Stimulated activated CD4-positive, alpha-beta T cell treated with anti-CD3 and anti-CD28 coated beads, Interleukin-4, amount 100 ng/mL, for 1 hour (primary cell): ENCODE results near the gene DOP1B.
"Not testable (repeated sequence)": the region's sequence is repeated elsewhere in the genome, so short reads cannot be mapped to it uniquely, and the experiment has no call there.

Experiments
- DNase-seq: peaks from one replicate; pipeline ENCODE4 v3.0.0-alpha.2; 2020

DOP1B gene

GRCh38 chr21:36156815-36157670 is at the start of gene DOP1B:
Gene DOP1B, plus strand, starts transcription at chr21:36156824. Its CDS starts 7,910 bp downstream, at chr21:36164734.
- DNase-seq, result peak; percentile 39

- DNase-seq, result no peak
Measured at GRCh38 chr21:36109868-36110267, 46.8 kb upstream of the DOP1B start.

- DNase-seq, result no peak
Measured at GRCh38 chr21:36111238-36111637, 45.4 kb upstream of the DOP1B start.

- DNase-seq, result peak; percentile 48
Measured at GRCh38 chr21:36113647-36114428, 42.8 kb upstream of the DOP1B start.

GRCh38 chr21:36115138-36115730 is 41.4 kb upstream of the DOP1B start:
- DNase-seq, result no peak

GRCh38 chr21:36117286-36117741 is 39.3 kb upstream of the DOP1B start:
- DNase-seq, result no peak

- no peak for DNase-seq
Measured at GRCh38 chr21:36120304-36120888, 36.2 kb upstream of the DOP1B start.

GRCh38 chr21:36122977-36123376 is 33.6 kb upstream of the DOP1B start:
- no peak for DNase-seq

GRCh38 chr21:36124395-36124794 is 32.2 kb upstream of the DOP1B start:
- no peak for DNase-seq

GRCh38 chr21:36125512-36126207 is 31.0 kb upstream of the DOP1B start:
- DNase-seq, result peak; percentile 51

GRCh38 chr21:36126208-36126565 is 30.4 kb upstream of the DOP1B start:
- no peak for DNase-seq

- DNase-seq, result no peak
Measured at GRCh38 chr21:36126621-36127110, 30.0 kb upstream of the DOP1B start.

- DNase-seq, result no peak
Measured at GRCh38 chr21:36127250-36127904, 29.2 kb upstream of the DOP1B start.

- DNase-seq, result no peak
Measured at GRCh38 chr21:36127977-36128376, 28.6 kb upstream of the DOP1B start.

GRCh38 chr21:36129219-36129618 is 27.4 kb upstream of the DOP1B start:
- no peak for DNase-seq

- DNase-seq, result not testable (repeated sequence)
Measured at GRCh38 chr21:36130414-36130762, 26.2 kb upstream of the DOP1B start.

- not testable (repeated sequence) for DNase-seq
Measured at GRCh38 chr21:36130839-36131238, 25.8 kb upstream of the DOP1B start.

GRCh38 chr21:36132696-36133095 is 23.9 kb upstream of the DOP1B start:
- no peak for DNase-seq

- peak; percentile 69 for DNase-seq
Measured at GRCh38 chr21:36134803-36135390, 21.7 kb upstream of the DOP1B start, which contains the start of gene CBR3. Gene CBR3, plus strand, starts transcription at chr21:36135079. Its CDS starts 114 bp downstream, at chr21:36135193.

- peak; percentile 60 for DNase-seq
Measured at GRCh38 chr21:36135391-36136102, 21.1 kb upstream of the DOP1B start.

- not testable (repeated sequence) for DNase-seq
Measured at GRCh38 chr21:36139791-36140190, 16.8 kb upstream of the DOP1B start.
